Left lung (tissue), 10 donors: ENCODE results near the gene SPATA20. TPM values are rescaled to one million over a fixed set of nuclear protein-coding genes. Genes with fewer than 3 reads are reported as not detected.

Experiments used
- ATAC-seq: fragments of 200-7000 bp; cut with Tn5 transposase; one replicate; pipeline ENCODE4 v1.9.1; 2020; ENCODE audit warnings: moderate library complexity
- DNase-seq, 4 donors: peaks; one replicate each; pipeline ENCODE4 v3.0.0-alpha.2; 2013 to 2020
- H3K27ac ChIP-seq, 2 donors: fragments of 200-600 bp; sonication (generic) in 1 of 2; one replicate each; pipeline versions ENCODE4 v1.5.0 to v1.8.0; 2020 to 2021
- H3K27me3 ChIP-seq, 2 donors: fragments of 200-600 bp; sonication (generic) in 1 of 2; one replicate each; pipeline versions ENCODE4 v1.5.0 to v1.8.0; 2020 to 2021
- H3K36me3 ChIP-seq, 2 donors: fragments of 200-600 bp; sonication (generic) in 1 of 2; one replicate each; pipeline versions ENCODE4 v1.5.0 to v1.8.0; 2020 to 2021
- H3K4me1 ChIP-seq, 2 donors: fragments of 200-600 bp; one replicate each; pipeline ENCODE4 v1.8.0; 2021
- H3K4me3 ChIP-seq, 2 donors: fragments of 200-600 bp; sonication (generic) in 1 of 2; one replicate each; pipeline versions ENCODE4 v1.5.0 to v1.8.0; 2020 to 2021; ENCODE audit warnings: mild to moderate bottlenecking in 1 of 2
- H3K9me3 ChIP-seq, 2 donors: fragments of 200-600 bp; sonication (generic) in 1 of 2; one replicate each; pipeline versions ENCODE4 v1.5.0 to v1.8.0; 2020 to 2021
- intact Hi-C, 2 donors: fragments of 100-400 bp; cut with DNase I; formaldehyde crosslinking; loops; one replicate each; pipeline versions ENCODE4 v1.11.2 to v1.14.2; 2022
- polyA plus RNA-seq, 6 donors: library from polyadenylated mRNA; unstranded; fragments of 120-200 nt; gene quantifications; one replicate each; pipeline ENCODE4 v1.2.1, GENCODE V29; 2013; ENCODE audit not compliant: insufficient read length in 6 of 6
- total RNA-seq, 2 donors: library from RNA; stranded (reverse); fragmentation: NEBNext Ultra II Directional; extraction: Animal tissue kit (Norgen Biotek cat#: 25700); gene quantifications; one replicate each; pipeline ENCODE4 v1.2.1, GENCODE V29; 2021
- TF ChIP-seq, protein P1 (sequence below), 2 donors: fragments of 200-600 bp; sonication (generic) in 1 of 2; IDR thresholded peaks; one replicate each; pipeline versions ENCODE4 v1.5.0 to v1.8.0; 2021; ENCODE audit warnings: antibody characterized with exemption in 2 of 2
- donor health status: DM: no; HTN: yes; CAD: no.
- donor health status: DM: no; HTN: no; CAD: no.

The SPATA20 gene
- total and polyA plus RNA-seq, 8 donors = 37.6 to 60.5 (median 47.7) TPM

DNA sequence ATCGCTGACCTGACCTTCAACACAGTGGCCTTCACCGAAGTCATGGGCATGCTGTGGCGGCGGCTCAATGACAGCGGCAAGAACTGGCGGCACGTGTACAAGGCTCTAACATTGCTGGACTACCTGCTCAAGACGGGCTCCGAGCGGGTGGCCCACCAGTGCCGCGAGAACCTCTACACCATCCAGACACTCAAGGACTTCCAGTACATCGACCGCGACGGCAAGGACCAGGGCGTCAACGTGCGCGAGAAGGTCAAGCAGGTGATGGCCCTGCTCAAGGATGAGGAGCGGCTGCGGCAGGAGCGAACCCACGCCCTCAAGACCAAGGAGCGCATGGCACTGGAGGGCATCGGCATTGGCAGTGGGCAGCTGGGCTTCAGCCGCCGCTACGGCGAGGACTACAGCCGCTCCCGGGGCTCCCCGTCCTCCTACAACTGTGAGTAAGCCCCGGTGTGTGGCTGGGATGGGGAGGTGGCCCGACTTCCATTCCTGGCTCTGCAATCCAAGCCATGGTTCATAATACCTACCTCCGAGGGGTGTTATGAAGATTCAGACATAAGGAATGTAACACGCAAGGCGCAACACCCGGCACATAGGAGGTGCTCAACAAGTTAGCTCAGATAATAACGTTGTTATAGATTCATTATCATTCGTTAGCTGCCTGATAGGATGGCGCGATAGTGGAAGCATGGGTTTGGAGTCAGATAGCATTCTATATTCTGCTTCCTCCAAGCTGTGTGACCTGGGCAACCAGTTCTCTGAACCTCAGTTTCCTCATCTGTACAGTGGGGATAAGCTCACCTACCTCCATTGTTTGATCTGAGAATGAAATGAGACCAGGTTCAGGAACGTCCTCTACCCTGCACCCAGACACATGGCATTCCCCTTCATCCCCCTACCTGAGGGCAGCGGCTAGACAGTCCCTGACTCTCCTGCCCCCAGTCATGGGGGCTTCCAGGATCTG, 10.0 kb upstream of the SPATA20 start:
- ATAC-seq = no peak
- Histone ChIP-seq H3K4me3 (no peak overlapping the region), H3K36me3 (no peaks in the 10 kb centered on the region), H3K9me3 (no peaks in the 10 kb centered on the region), H3K27me3 (peaks cover 15 to 32% of the 10 kb centered on the region in 2 donors), H3K27ac (no peak overlapping the region), H3K4me1 (peaks cover 16 to 33% of the 10 kb centered on the region in 2 donors)
- TF ChIP-seq, protein P1, sequence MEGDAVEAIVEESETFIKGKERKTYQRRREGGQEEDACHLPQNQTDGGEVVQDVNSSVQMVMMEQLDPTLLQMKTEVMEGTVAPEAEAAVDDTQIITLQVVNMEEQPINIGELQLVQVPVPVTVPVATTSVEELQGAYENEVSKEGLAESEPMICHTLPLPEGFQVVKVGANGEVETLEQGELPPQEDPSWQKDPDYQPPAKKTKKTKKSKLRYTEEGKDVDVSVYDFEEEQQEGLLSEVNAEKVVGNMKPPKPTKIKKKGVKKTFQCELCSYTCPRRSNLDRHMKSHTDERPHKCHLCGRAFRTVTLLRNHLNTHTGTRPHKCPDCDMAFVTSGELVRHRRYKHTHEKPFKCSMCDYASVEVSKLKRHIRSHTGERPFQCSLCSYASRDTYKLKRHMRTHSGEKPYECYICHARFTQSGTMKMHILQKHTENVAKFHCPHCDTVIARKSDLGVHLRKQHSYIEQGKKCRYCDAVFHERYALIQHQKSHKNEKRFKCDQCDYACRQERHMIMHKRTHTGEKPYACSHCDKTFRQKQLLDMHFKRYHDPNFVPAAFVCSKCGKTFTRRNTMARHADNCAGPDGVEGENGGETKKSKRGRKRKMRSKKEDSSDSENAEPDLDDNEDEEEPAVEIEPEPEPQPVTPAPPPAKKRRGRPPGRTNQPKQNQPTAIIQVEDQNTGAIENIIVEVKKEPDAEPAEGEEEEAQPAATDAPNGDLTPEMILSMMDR (IDR thresholded peaks at IDR 0.05) = no peak
- DNase-seq = peak in 1 of 4 donors; percentile 73
- intact Hi-C loops = no loop called here

GRCh38 chr17:50537721-50538548, 9.0 kb upstream of the SPATA20 start:
- Histone ChIP-seq H3K4me1 (peaks cover 23 to 30% of the 10 kb centered on the region in 2 donors), H3K4me3 (no peak overlapping the region), H3K27ac (no peak overlapping the region), H3K27me3 (peaks cover 5 to 22% of the 10 kb centered on the region in 2 donors), H3K9me3 (no peaks in the 10 kb centered on the region), H3K36me3 (no peaks in the 10 kb centered on the region)
- ATAC-seq = no peak
- intact Hi-C loops = no loop called here
- TF ChIP-seq, protein P1 (IDR thresholded peaks at IDR 0.05) = no peak
- peak in 1 of 4 donors; percentile 61 for DNase-seq

DNA sequence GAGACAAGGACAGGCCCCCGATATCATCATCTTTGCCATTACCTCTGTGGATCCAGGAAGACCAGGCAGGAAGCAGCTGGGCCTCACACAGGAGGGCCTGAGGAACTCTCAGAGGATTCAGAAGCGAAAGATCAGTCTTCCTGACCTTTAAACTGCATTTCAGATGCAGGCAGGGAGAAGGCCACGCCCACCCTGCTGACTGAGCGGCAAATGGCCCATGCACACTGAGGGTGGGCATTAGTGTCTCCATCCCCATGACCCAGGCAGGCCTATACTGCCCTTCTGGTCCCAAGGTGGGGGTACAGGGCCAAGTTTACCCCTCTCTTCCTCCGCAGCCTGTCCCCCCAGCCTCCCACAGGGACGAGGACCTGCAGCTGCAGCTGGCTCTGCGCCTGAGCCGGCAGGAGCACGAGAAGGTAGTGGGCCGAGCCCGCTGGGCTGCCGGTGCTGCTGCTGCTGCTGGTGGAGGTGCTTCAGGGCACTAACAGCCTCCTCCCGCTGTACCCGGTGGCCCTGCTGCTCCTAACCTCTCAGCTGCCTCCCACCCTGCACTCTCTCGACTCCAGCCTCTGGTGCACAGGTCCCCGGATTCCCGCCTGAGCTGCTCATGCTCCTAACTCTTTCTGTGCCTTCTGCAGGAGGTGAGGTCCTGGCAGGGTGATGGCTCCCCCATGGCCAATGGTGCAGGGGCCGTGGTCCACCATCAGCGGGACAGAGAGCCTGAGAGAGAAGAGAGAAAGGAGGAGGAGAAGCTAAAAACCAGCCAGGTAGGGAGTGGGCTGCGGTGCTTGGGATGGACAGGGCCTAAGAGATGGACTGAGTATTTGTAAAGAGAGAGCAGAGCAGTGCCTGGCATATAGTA, 8.2 kb upstream of the SPATA20 start:
- DNase-seq (peak in 1 of 4 donors; percentile 74), ATAC-seq (no peak)
- no peaks in the 10 kb centered on the region for H3K36me3 ChIP-seq
- TF ChIP-seq, protein P1 (IDR thresholded peaks at IDR 0.05) = no peak
- peaks cover 0 to 14% of the 10 kb centered on the region in 2 donors for H3K27me3 ChIP-seq
- intact Hi-C loops = no loop called here
- no peak overlapping the region for H3K4me3 ChIP-seq
- no peaks in the 10 kb centered on the region for H3K9me3 ChIP-seq
- peaks cover 16 to 28% of the 10 kb centered on the region in 2 donors for H3K4me1 ChIP-seq
- no peak overlapping the region for H3K27ac ChIP-seq

- peak; percentile 2 for ATAC-seq
- peak in 2 of 4 donors; percentile 46 to 86 for DNase-seq
- TF ChIP-seq, protein P1 (IDR thresholded peaks at IDR 0.05) = no peak
Observed at GRCh38 chr17:50539762-50540559, 7.0 kb upstream of the SPATA20 start.

More at GRCh38 chr17:50539762-50540559, 7.0 kb upstream of the SPATA20 start:
- no peaks in the 10 kb centered on the region for H3K36me3 ChIP-seq
- peaks cover 0 to 2% of the 10 kb centered on the region in 2 donors for H3K27me3 ChIP-seq
- no peak overlapping the region for H3K27ac ChIP-seq
- intact Hi-C loops = loop anchor here in 1 of 2 donors (10.0 kb wide), 1 partner anchor 415 kb away; no protein-coding TSS in a partner anchor
- H3K4me3 ChIP-seq = no peak overlapping the region
- no peaks in the 10 kb centered on the region for H3K9me3 ChIP-seq
- peaks cover 13 to 23% of the 10 kb centered on the region in 2 donors for H3K4me1 ChIP-seq
